ENCODE measurements around the gene HERC3.

HERC3 gene

DNA sequence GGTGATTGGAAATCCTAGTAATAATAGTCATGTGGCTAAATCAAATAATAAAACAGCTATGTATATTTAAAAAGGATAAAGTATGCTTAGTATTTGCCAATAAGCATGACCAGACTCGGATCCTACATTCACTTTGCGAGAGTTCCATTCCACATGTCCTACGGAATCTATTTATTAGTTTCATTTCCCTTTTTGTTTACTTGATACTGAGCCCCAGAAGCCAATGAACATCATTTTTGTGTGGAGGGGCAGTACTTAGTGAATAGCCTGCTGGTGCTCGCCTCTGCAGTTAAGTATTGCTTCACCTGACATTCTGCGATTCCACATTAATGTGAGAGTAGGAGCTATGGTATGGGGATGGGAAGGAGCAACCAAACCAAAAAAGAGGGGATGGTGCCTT is 163.9 kb downstream of the HERC3 start:
- TF ChIP-seq, protein P1, sequence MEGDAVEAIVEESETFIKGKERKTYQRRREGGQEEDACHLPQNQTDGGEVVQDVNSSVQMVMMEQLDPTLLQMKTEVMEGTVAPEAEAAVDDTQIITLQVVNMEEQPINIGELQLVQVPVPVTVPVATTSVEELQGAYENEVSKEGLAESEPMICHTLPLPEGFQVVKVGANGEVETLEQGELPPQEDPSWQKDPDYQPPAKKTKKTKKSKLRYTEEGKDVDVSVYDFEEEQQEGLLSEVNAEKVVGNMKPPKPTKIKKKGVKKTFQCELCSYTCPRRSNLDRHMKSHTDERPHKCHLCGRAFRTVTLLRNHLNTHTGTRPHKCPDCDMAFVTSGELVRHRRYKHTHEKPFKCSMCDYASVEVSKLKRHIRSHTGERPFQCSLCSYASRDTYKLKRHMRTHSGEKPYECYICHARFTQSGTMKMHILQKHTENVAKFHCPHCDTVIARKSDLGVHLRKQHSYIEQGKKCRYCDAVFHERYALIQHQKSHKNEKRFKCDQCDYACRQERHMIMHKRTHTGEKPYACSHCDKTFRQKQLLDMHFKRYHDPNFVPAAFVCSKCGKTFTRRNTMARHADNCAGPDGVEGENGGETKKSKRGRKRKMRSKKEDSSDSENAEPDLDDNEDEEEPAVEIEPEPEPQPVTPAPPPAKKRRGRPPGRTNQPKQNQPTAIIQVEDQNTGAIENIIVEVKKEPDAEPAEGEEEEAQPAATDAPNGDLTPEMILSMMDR (IDR thresholded peaks at IDR 0.05; ENCODE audit: insufficient read depth, missing control alignments): no peak
- FAIRE-seq (no peak), DNase-seq (ENCODE audit: insufficient read length, low spot score) (no peak)

DNA sequence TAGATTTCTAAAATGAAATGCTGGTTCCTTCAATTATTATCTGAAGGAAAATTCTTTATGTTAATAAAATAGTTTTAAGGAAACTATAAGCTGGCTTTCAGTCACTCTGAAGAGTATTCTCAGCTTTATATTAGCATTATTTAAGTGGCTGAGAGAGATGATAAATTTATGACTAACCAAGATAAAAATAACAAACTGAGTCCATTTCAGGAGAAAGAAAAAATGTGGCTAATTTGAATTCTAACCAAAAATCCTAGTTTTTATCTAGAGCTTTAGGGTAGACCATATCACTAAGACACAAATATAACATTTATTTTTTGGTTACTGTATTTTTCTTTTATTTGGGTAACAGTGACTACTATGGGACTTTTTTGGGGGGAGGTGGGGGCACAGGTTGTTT is 164.8 kb downstream of the HERC3 start:
- TF ChIP-seq, protein P1 (IDR thresholded peaks at IDR 0.05; ENCODE audit: insufficient read depth, missing control alignments): no peak
- DNase-seq (ENCODE audit: insufficient read length, low spot score) (no peak), FAIRE-seq (no peak)

DNA sequence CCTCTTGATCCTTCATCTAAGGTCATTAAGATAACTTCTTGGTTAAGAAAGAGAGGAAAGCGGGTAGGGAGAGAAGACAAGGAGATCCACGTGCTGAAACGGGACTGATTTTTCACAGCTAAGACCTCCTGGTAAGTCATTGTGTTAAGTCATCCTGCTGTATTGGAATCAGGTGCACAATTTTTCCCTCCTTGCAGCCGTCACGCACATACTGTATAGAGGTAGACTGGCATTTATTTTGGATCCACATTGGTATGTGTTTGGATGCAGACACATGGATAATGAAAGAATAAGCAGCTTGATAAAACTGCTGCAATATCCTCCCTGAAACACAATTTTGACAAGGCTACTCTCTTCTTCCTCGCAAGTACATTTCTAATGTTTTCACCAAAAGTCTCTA is 165.5 kb downstream of the HERC3 start:
- TF ChIP-seq, protein P1 (IDR thresholded peaks at IDR 0.05; ENCODE audit: insufficient read depth, missing control alignments): no peak
- DNase-seq (ENCODE audit: insufficient read length, low spot score): no peak
- FAIRE-seq: no peak
